Lung microvascular endothelial cell (primary cell): Measurements from ENCODE around the gene SLC30A2. TPM values are rescaled to one million over a fixed set of nuclear protein-coding genes. Genes with fewer than 3 reads are reported as not detected.

Experiments used
- DNase-seq, 2 donors: peaks; one replicate each; pipeline versions ENCODE4 v3.0.0 to v3.0.0-alpha.2; 2010; ENCODE audit warnings: low read depth in 2 of 2
- total RNA-seq: library from RNA; depleted of rRNA; stranded (reverse); fragments of >200 nt; gene quantifications from 2 replicates; pipeline ENCODE4 v1.2.1, GENCODE V29; 2014

Gene SLC30A2
- total RNA-seq, 1 donor from 2014 or later = not detected

GRCh38 chr1:26023009-26023408 lies 22.9 kb downstream of the SLC30A2 start:
- DNase-seq = no peak

GRCh38 chr1:26022404-26022779 lies 23.5 kb downstream of the SLC30A2 start:
- no peak for DNase-seq

- DNase-seq = peak in 1 of 2 donors; percentile 30
Measured at GRCh38 chr1:26021647-26022403, 24.1 kb downstream of the SLC30A2 start, which contains the start of gene EXTL1. TSS of gene EXTL1 (plus strand) at chr1:26021775. CDS start at chr1:26022647, 872 bp downstream.

- no peak for DNase-seq
Measured at GRCh38 chr1:26020941-26021646, 24.8 kb downstream of the SLC30A2 start.

- no peak for DNase-seq
Measured at GRCh38 chr1:26020330-26020768, 25.6 kb downstream of the SLC30A2 start.

GRCh38 chr1:26019641-26020315 lies 26.1 kb downstream of the SLC30A2 start:
- DNase-seq = no peak

- DNase-seq = no peak
Measured at GRCh38 chr1:26017606-26018005, 28.3 kb downstream of the SLC30A2 start.

GRCh38 chr1:26016953-26017545 lies 28.9 kb downstream of the SLC30A2 start:
- no peak for DNase-seq

GRCh38 chr1:26016258-26016952 lies 29.5 kb downstream of the SLC30A2 start:
- no peak for DNase-seq

GRCh38 chr1:26015358-26015757 lies 30.6 kb downstream of the SLC30A2 start:
- no peak for DNase-seq

GRCh38 chr1:26014179-26014578 lies 31.7 kb downstream of the SLC30A2 start:
- no peak for DNase-seq

GRCh38 chr1:26012864-26013263 lies 33.1 kb downstream of the SLC30A2 start:
- no peak for DNase-seq

- no peak for DNase-seq
Measured at GRCh38 chr1:26010825-26011224, 35.1 kb downstream of the SLC30A2 start.

- peak in 1 of 2 donors; percentile 21 for DNase-seq
Measured at GRCh38 chr1:26009796-26010447, 36.0 kb downstream of the SLC30A2 start.

- no peak for DNase-seq
Measured at GRCh38 chr1:26006710-26007109, 39.2 kb downstream of the SLC30A2 start.

GRCh38 chr1:26005434-26006105 lies 40.3 kb downstream of the SLC30A2 start:
- DNase-seq = no peak

- DNase-seq = no peak
Measured at GRCh38 chr1:26003756-26004155, 42.2 kb downstream of the SLC30A2 start.

- no peak for DNase-seq
Measured at GRCh38 chr1:26003262-26003661, 42.7 kb downstream of the SLC30A2 start.

GRCh38 chr1:25999041-25999800 lies 46.7 kb downstream of the SLC30A2 start:
- no peak for DNase-seq
